Thoracic aorta (tissue), 2 donors: ENCODE results near the gene CRACR2B. TPM values are rescaled to one million over a fixed set of nuclear protein-coding genes. Genes with fewer than 3 reads are reported as not detected.

Source experiments
- ATAC-seq: fragments of 150-250 bp; one replicate; pipeline ENCODE4 v1.8.0; 2017; ENCODE audit warnings: low read depth; ENCODE audit not compliant: insufficient number of reproducible peaks, low FRiP score
- DNase-seq: peaks from one replicate; pipeline ENCODE4 v3.0.0-alpha.2; 2020; ENCODE audit warnings: low spot score
- H3K27ac ChIP-seq, 2 donors: fragments of 200-600 bp; sonication (generic); 1 replicate in 1 of 2; 2 replicates in 1 of 2; pipeline ENCODE4 v1.5.1; 2016; ENCODE audit warnings: mild to moderate bottlenecking in 2 of 2, moderate library complexity in 2 of 2
- H3K27me3 ChIP-seq: fragments of 200-600 bp; sonication (generic); replicated peaks from 2 replicates; pipeline ENCODE4 v1.6.0; 2016; ENCODE audit warnings: mild to moderate bottlenecking; ENCODE audit not compliant: insufficient read depth
- H3K36me3 ChIP-seq: fragments of 200-600 bp; sonication (generic); one replicate; pipeline ENCODE4 v1.5.1; 2016
- H3K4me1 ChIP-seq, 2 donors: fragments of 200-600 bp; sonication (generic); 1 replicate in 1 of 2; 2 replicates in 1 of 2; pipeline versions ENCODE4 v1.5.1 to v1.6.0; 2016; ENCODE audit warnings: low read depth in 2 of 2, mild to moderate bottlenecking in 1 of 2; ENCODE audit not compliant: control insufficient read depth in 1 of 2
- H3K4me3 ChIP-seq: fragments of 200-600 bp; sonication (generic); 2 replicates; pipeline ENCODE4 v1.5.1; 2016; ENCODE audit warnings: mild to moderate bottlenecking
- H3K9me3 ChIP-seq: fragments of 200-600 bp; sonication (generic); 2 replicates; pipeline ENCODE4 v1.5.1; 2016
- CTCF ChIP-seq: fragments of 200-600 bp; sonication (generic); IDR thresholded peaks from one replicate; pipeline ENCODE4 v1.5.1; 2019; ENCODE audit warnings: antibody characterized with exemption
- total RNA-seq, 2 donors: library from RNA; depleted of rRNA; stranded (reverse); fragments of >200 nt; gene quantifications; one replicate each; pipeline versions ENCODE4 v1.1.0 to v1.2.3, GENCODE V29; 2016

CRACR2B gene
- total RNA-seq = 10 to 100 TPM in 1 of 2 donors, 1 to 10 TPM in 1; 9.6 to 11.6 TPM

GRCh38 chr11:827897-828192, at the start of gene CRACR2B:
TSS of gene CRACR2B (plus strand) at chr11:827919. CDS start at chr11:828608, 689 bp downstream.
- Histone ChIP-seq H3K36me3 (peaks cover 31% of the 10 kb centered on the region), H3K4me1 (peaks cover 40 to 57% of the 10 kb centered on the region in 2 donors), H3K9me3 (no peaks in the 10 kb centered on the region), H3K4me3 (peak within 1 kb of the TSS; percentile 76), H3K27me3 (peaks cover 6% of the 10 kb centered on the region), H3K27ac (peak within 1 kb of the TSS in 1 of 2 donors; percentile 39)
- no peak for TF ChIP-seq CTCF
- ATAC-seq = no peak
- DNase-seq = no peak

- H3K4me1 ChIP-seq = peaks cover 15 to 45% of the 10 kb centered on the region in 2 donors
- H3K36me3 ChIP-seq = no peaks in the 10 kb centered on the region
- ATAC-seq (no peak), DNase-seq (no peak)
- H3K9me3 ChIP-seq = no peaks in the 10 kb centered on the region
- no peak overlapping the region for H3K4me3 ChIP-seq
- no peak for TF ChIP-seq CTCF
- H3K27ac ChIP-seq = no peak overlapping the region
- H3K27me3 ChIP-seq = no peaks in the 10 kb centered on the region
Measured at GRCh38 chr11:778976-779954, 48.5 kb upstream of the CRACR2B start.

GRCh38 chr11:779955-780532, 47.7 kb upstream of the CRACR2B start:
- no peak for TF ChIP-seq CTCF
- DNase-seq = no peak
- H3K4me1 ChIP-seq = peaks cover 15 to 41% of the 10 kb centered on the region in 2 donors

GRCh38 chr11:782264-783174, 45.2 kb upstream of the CRACR2B start:
- Histone ChIP-seq H3K4me3 (no peak overlapping the region), H3K36me3 (no peaks in the 10 kb centered on the region), H3K4me1 (peaks cover 4 to 25% of the 10 kb centered on the region in 2 donors), H3K27me3 (no peaks in the 10 kb centered on the region), H3K27ac (no peak overlapping the region), H3K9me3 (no peaks in the 10 kb centered on the region)
- TF ChIP-seq CTCF = no peak
- ATAC-seq = no peak
- no peak for DNase-seq

More at GRCh38 chr11:779955-780532, 47.7 kb upstream of the CRACR2B start:
- no peak for ATAC-seq
- H3K4me3 ChIP-seq = no peak overlapping the region
- H3K27ac ChIP-seq = no peak overlapping the region
- H3K27me3 ChIP-seq = no peaks in the 10 kb centered on the region
- H3K36me3 ChIP-seq = no peaks in the 10 kb centered on the region
- H3K9me3 ChIP-seq = no peaks in the 10 kb centered on the region
